ENCODE measurements around the gene RPUSD4. TPM values are rescaled to one million over a fixed set of nuclear protein-coding genes. Genes with fewer than 3 reads are reported as not detected.
A peak's percentile ranks its signal among the peaks of the same experiment; 100 is the strongest.

The RPUSD4 gene
- total and polyA plus RNA-seq, 2 donors from 2014 or later: 13.6 to 20.7 TPM

GRCh38 chr11:126212089-126212660 is 725 bp upstream of the RPUSD4 start:
- peaks cover 0 to 9% (median 2%) of the 10 kb centered on the region in 3 donors for H3K36me3 ChIP-seq (ENCODE audit: control insufficient read depth in 2 of 3, insufficient read depth in 3 of 3, low read length in 3 of 3)
- peak overlapping the region; percentile 93 to 98 (median 97) for H3K4me3 ChIP-seq (ENCODE audit: low read length in 3 of 3)
- H3K27me3 ChIP-seq (ENCODE audit: control insufficient read depth, insufficient read depth, low read length): no peaks in the 10 kb centered on the region
- intact Hi-C loops (cut with DNase I): no loop called here
- H3K9ac ChIP-seq (ENCODE audit: low read length in 3 of 3): peak overlapping the region; percentile 72 to 78 (median 72)
- TF ChIP-seq CTCF (IDR thresholded peaks at IDR 0.05; ENCODE audit: borderline replicate concordance, extremely low read depth, insufficient read depth): no peak
- peaks cover 0 to 16% (median 4%) of the 10 kb centered on the region in 3 donors for H3K4me1 ChIP-seq (ENCODE audit: control insufficient read depth in 2 of 3, insufficient read depth in 2 of 3, low read depth in 1 of 3, low read length in 3 of 3)
- no peaks in the 10 kb centered on the region for H3K9me3 ChIP-seq (ENCODE audit: control insufficient read depth in 2 of 3, insufficient read depth in 1 of 3, low read length in 3 of 3)
- peak overlapping the region in 1 of 2 donors; percentile 24 for H3K27ac ChIP-seq (ENCODE audit: low read depth in 2 of 2, low read length in 2 of 2)
- DNase-seq (no peak), FAIRE-seq (no peak)

GRCh38 chr11:126210871-126211235 is 597 bp downstream of the RPUSD4 start:
- peaks cover 0 to 9% (median 5%) of the 10 kb centered on the region in 3 donors for H3K36me3 ChIP-seq (ENCODE audit: control insufficient read depth in 2 of 3, insufficient read depth in 3 of 3, low read length in 3 of 3)
- DNase-seq (no peak), FAIRE-seq (no peak)
- peak overlapping the region; percentile 41 to 93 (median 76) for H3K9ac ChIP-seq (ENCODE audit: low read length in 3 of 3)
- no peaks in the 10 kb centered on the region for H3K27me3 ChIP-seq (ENCODE audit: control insufficient read depth, insufficient read depth, low read length)
- no peak for TF ChIP-seq CTCF (IDR thresholded peaks at IDR 0.05; ENCODE audit: borderline replicate concordance, extremely low read depth, insufficient read depth)
- H3K9me3 ChIP-seq (ENCODE audit: control insufficient read depth in 2 of 3, insufficient read depth in 1 of 3, low read length in 3 of 3): no peaks in the 10 kb centered on the region
- intact Hi-C loops (cut with DNase I): no loop called here
- peaks cover 0 to 16% (median 4%) of the 10 kb centered on the region in 3 donors for H3K4me1 ChIP-seq (ENCODE audit: control insufficient read depth in 2 of 3, insufficient read depth in 2 of 3, low read depth in 1 of 3, low read length in 3 of 3)
- H3K27ac ChIP-seq (ENCODE audit: low read depth in 2 of 2, low read length in 2 of 2): no peak overlapping the region
- H3K4me3 ChIP-seq (ENCODE audit: low read length in 3 of 3): peak overlapping the region; percentile 97 to 98 (median 98)

- Histone ChIP-seq H3K9me3 (ENCODE audit: control insufficient read depth in 2 of 3, insufficient read depth in 1 of 3, low read length in 3 of 3) (no peaks in the 10 kb centered on the region), H3K27me3 (ENCODE audit: control insufficient read depth, insufficient read depth, low read length) (no peaks in the 10 kb centered on the region), H3K27ac (ENCODE audit: low read depth in 2 of 2, low read length in 2 of 2) (no peak overlapping the region), H3K4me3 (ENCODE audit: low read length in 3 of 3) (no peak overlapping the region), H3K4me1 (ENCODE audit: control insufficient read depth in 2 of 3, insufficient read depth in 2 of 3, low read depth in 1 of 3, low read length in 3 of 3) (peaks cover 0 to 6% (median 4%) of the 10 kb centered on the region in 3 donors), H3K9ac (ENCODE audit: low read length in 3 of 3) (no peak overlapping the region), H3K36me3 (ENCODE audit: control insufficient read depth in 2 of 3, insufficient read depth in 3 of 3, low read length in 3 of 3) (peaks cover 0 to 37% (median 15%) of the 10 kb centered on the region in 3 donors)
- DNase-seq (no peak), FAIRE-seq (no peak)
- intact Hi-C loops (cut with DNase I): no loop called here
- TF ChIP-seq CTCF (IDR thresholded peaks at IDR 0.05; ENCODE audit: borderline replicate concordance, extremely low read depth, insufficient read depth): no peak
Observed at GRCh38 chr11:126207896-126208295, 3.6 kb downstream of the RPUSD4 start.

GRCh38 chr11:126205359-126205758 is 6.1 kb downstream of the RPUSD4 start:
- Histone ChIP-seq H3K9ac (ENCODE audit: low read length in 3 of 3) (no peak overlapping the region), H3K9me3 (ENCODE audit: control insufficient read depth in 2 of 3, insufficient read depth in 1 of 3, low read length in 3 of 3) (no peaks in the 10 kb centered on the region), H3K36me3 (ENCODE audit: control insufficient read depth in 2 of 3, insufficient read depth in 3 of 3, low read length in 3 of 3) (peaks cover 3 to 47% (median 27%) of the 10 kb centered on the region in 3 donors), H3K27me3 (ENCODE audit: control insufficient read depth, insufficient read depth, low read length) (no peaks in the 10 kb centered on the region), H3K4me1 (ENCODE audit: control insufficient read depth in 2 of 3, insufficient read depth in 2 of 3, low read depth in 1 of 3, low read length in 3 of 3) (no peaks in the 10 kb centered on the region), H3K27ac (ENCODE audit: low read depth in 2 of 2, low read length in 2 of 2) (no peak overlapping the region), H3K4me3 (ENCODE audit: low read length in 3 of 3) (no peak overlapping the region)
- TF ChIP-seq CTCF (IDR thresholded peaks at IDR 0.05; ENCODE audit: borderline replicate concordance, extremely low read depth, insufficient read depth): no peak
- FAIRE-seq (no peak), DNase-seq (no peak)
- intact Hi-C loops (cut with DNase I): no loop called here
